Astrocyte of the spinal cord (primary cell): ENCODE data around the gene MYLK.

Experiments
- DNase-seq: peaks from one replicate; pipeline ENCODE4 v3.0.0; 2011; ENCODE audit warnings: low read depth, low spot score
- H3K4me3 ChIP-seq: 2 replicates; pipeline ENCODE4 v1.5.1; 2011; ENCODE audit warnings: low read depth, mild to moderate bottlenecking, low read length, moderate library complexity
- CTCF ChIP-seq: IDR thresholded peaks from 2 replicates; pipeline ENCODE4 v1.5.1; 2012; ENCODE audit warnings: low read depth, mild to moderate bottlenecking, low read length, inconsistent platforms
- in situ Hi-C: cut with HindIII; loops from 2 replicates; pipeline ENCODE4 v1.10.0; 2017; ENCODE audit warnings: low sequenced_read_pairs

MYLK gene

GRCh38 chr3:123640311-123640710 lies 243.8 kb downstream of the MYLK start:
- in situ Hi-C loops = no loop called here
- no peak for DNase-seq
- no peak for TF ChIP-seq CTCF
- H3K4me3 ChIP-seq = no peak overlapping the region

GRCh38 chr3:123638936-123639689 lies 245.0 kb downstream of the MYLK start:
- in situ Hi-C loops = no loop called here
- DNase-seq = no peak
- H3K4me3 ChIP-seq = no peak overlapping the region
- no peak for TF ChIP-seq CTCF

- TF ChIP-seq CTCF = no peak
- in situ Hi-C loops = no loop called here
- no peak for DNase-seq
- no peak overlapping the region for H3K4me3 ChIP-seq
These were observed 246.3 kb downstream of the MYLK start for GRCh38 chr3:123637841-123638240.

- in situ Hi-C loops = no loop called here
- no peak overlapping the region for H3K4me3 ChIP-seq
- no peak for DNase-seq
- TF ChIP-seq CTCF = no peak
These were observed 247.0 kb downstream of the MYLK start for GRCh38 chr3:123637131-123637530.

GRCh38 chr3:123636431-123636841 lies 247.7 kb downstream of the MYLK start:
- TF ChIP-seq CTCF = no peak
- in situ Hi-C loops = no loop called here
- no peak for DNase-seq
- no peak overlapping the region for H3K4me3 ChIP-seq

- no peak for TF ChIP-seq CTCF
- in situ Hi-C loops = no loop called here
- DNase-seq = no peak
- H3K4me3 ChIP-seq = no peak overlapping the region
These were observed 248.4 kb downstream of the MYLK start for GRCh38 chr3:123635717-123636116.
